IgD-negative memory B cell (primary cell): ENCODE data around the gene GRIA1. TPM values are rescaled to one million over a fixed set of nuclear protein-coding genes. Genes with fewer than 3 reads are reported as not detected.

Experiments used
- H3K27ac Mint-ChIP-seq, 3 donors: one replicate each; pipeline ENCODE4 v1.8.0; 2020 to 2022; ENCODE audit warnings: mild to moderate bottlenecking in 3 of 3, mixed read lengths in 3 of 3, moderate library complexity in 1 of 3
- H3K27me3 Mint-ChIP-seq: one replicate; pipeline ENCODE4 v1.8.0; 2021; ENCODE audit warnings: mixed read lengths
- H3K36me3 Mint-ChIP-seq: one replicate; pipeline ENCODE4 v1.8.0; 2020; ENCODE audit warnings: mild to moderate bottlenecking, mixed read lengths
- H3K4me1 Mint-ChIP-seq, 3 donors: one replicate each; pipeline ENCODE4 v1.8.0; 2020 to 2022; ENCODE audit warnings: mixed read lengths in 3 of 3, mild to moderate bottlenecking in 1 of 3
- H3K4me3 Mint-ChIP-seq, 4 donors: one replicate each; pipeline ENCODE4 v1.8.0; 2020 to 2022; ENCODE audit warnings: mild to moderate bottlenecking in 4 of 4, mixed read lengths in 4 of 4, moderate library complexity in 3 of 4
- H3K9me3 Mint-ChIP-seq, 3 donors: one replicate each; pipeline ENCODE4 v1.8.0; 2020 to 2021; ENCODE audit warnings: mixed read lengths in 3 of 3, mild to moderate bottlenecking in 1 of 3
- polyA plus RNA-seq: library from polyadenylated mRNA; unstranded; fragments of 300-500 nt; fragmentation: Illumina TruSeq; gene quantifications from one replicate; pipeline ENCODE4 v1.2.3, GENCODE V29; 2021

Gene GRIA1
- polyA plus RNA-seq, 1 donor from 2014 or later = not detected

- no peak overlapping the region for H3K27ac Mint-ChIP-seq
- peaks cover 0 to 6% (median 0%) of the 10 kb centered on the region in 3 donors for H3K9me3 Mint-ChIP-seq
- H3K36me3 Mint-ChIP-seq = no peaks in the 10 kb centered on the region
- no peaks in the 10 kb centered on the region for H3K4me1 Mint-ChIP-seq
- no peak overlapping the region for H3K4me3 Mint-ChIP-seq
- peaks cover 1% of the 10 kb centered on the region for H3K27me3 Mint-ChIP-seq
Measured at GRCh38 chr5:153483482-153483881, 7.0 kb upstream of the GRIA1 start.

GRCh38 chr5:153485641-153486040, 4.8 kb upstream of the GRIA1 start:
- H3K4me3 Mint-ChIP-seq = no peak overlapping the region
- no peak overlapping the region for H3K27ac Mint-ChIP-seq
- H3K9me3 Mint-ChIP-seq = peaks cover 0 to 6% (median 0%) of the 10 kb centered on the region in 3 donors
- no peaks in the 10 kb centered on the region for H3K36me3 Mint-ChIP-seq
- no peaks in the 10 kb centered on the region for H3K4me1 Mint-ChIP-seq
- peaks cover 12% of the 10 kb centered on the region for H3K27me3 Mint-ChIP-seq

- Mint-ChIP-seq H3K9me3 (peaks cover 0 to 3% (median 1%) of the 10 kb centered on the region in 3 donors), H3K4me1 (no peaks in the 10 kb centered on the region), H3K4me3 (no peak overlapping the region), H3K27ac (no peak overlapping the region), H3K36me3 (peaks cover 1% of the 10 kb centered on the region), H3K27me3 (peaks cover 16% of the 10 kb centered on the region)
Measured at GRCh38 chr5:153486771-153487170, 3.7 kb upstream of the GRIA1 start.

- peaks cover 0 to 3% (median 0%) of the 10 kb centered on the region in 3 donors for H3K9me3 Mint-ChIP-seq
- H3K36me3 Mint-ChIP-seq = peaks cover 1% of the 10 kb centered on the region
- H3K27me3 Mint-ChIP-seq = peaks cover 20% of the 10 kb centered on the region
Measured at GRCh38 chr5:153489611-153490010, 859 bp upstream of the GRIA1 start.

GRCh38 chr5:153491038-153491744, 721 bp downstream of the GRIA1 start:
- H3K27ac Mint-ChIP-seq = no peak overlapping the region

More at GRCh38 chr5:153489611-153490010, 859 bp upstream of the GRIA1 start:
- no peak overlapping the region for H3K27ac Mint-ChIP-seq
- H3K4me3 Mint-ChIP-seq = no peak overlapping the region
- H3K4me1 Mint-ChIP-seq = no peaks in the 10 kb centered on the region

GRCh38 chr5:153491856-153492255, 1.4 kb downstream of the GRIA1 start:
- Mint-ChIP-seq H3K27ac (no peak overlapping the region), H3K9me3 (peaks cover 0 to 4% (median 3%) of the 10 kb centered on the region in 3 donors), H3K36me3 (peaks cover 1% of the 10 kb centered on the region), H3K27me3 (peaks cover 20% of the 10 kb centered on the region), H3K4me3 (no peak overlapping the region), H3K4me1 (no peaks in the 10 kb centered on the region)

More at GRCh38 chr5:153491038-153491744, 721 bp downstream of the GRIA1 start:
- H3K27me3 Mint-ChIP-seq = peaks cover 20% of the 10 kb centered on the region
- H3K4me3 Mint-ChIP-seq = no peak overlapping the region
- H3K36me3 Mint-ChIP-seq = peaks cover 1% of the 10 kb centered on the region
- H3K9me3 Mint-ChIP-seq = peaks cover 0 to 3% (median under 1%) of the 10 kb centered on the region in 3 donors
- H3K4me1 Mint-ChIP-seq = no peaks in the 10 kb centered on the region

- Mint-ChIP-seq H3K27ac (no peak overlapping the region), H3K9me3 (peaks cover 0 to 4% (median 0%) of the 10 kb centered on the region in 3 donors), H3K36me3 (no peaks in the 10 kb centered on the region), H3K4me3 (no peak overlapping the region), H3K27me3 (peaks cover 5% of the 10 kb centered on the region), H3K4me1 (no peaks in the 10 kb centered on the region)
Measured at GRCh38 chr5:153496835-153497234, 6.4 kb downstream of the GRIA1 start.

- H3K27ac Mint-ChIP-seq = no peak overlapping the region
- H3K4me3 Mint-ChIP-seq = no peak overlapping the region
- H3K36me3 Mint-ChIP-seq = no peaks in the 10 kb centered on the region
- peaks cover 3% of the 10 kb centered on the region for H3K27me3 Mint-ChIP-seq
- H3K9me3 Mint-ChIP-seq = peaks cover 0 to 4% (median 1%) of the 10 kb centered on the region in 3 donors
- H3K4me1 Mint-ChIP-seq = no peaks in the 10 kb centered on the region
Measured at GRCh38 chr5:153498516-153498915, 8.0 kb downstream of the GRIA1 start.

GRCh38 chr5:153500178-153500577, 9.7 kb downstream of the GRIA1 start:
- Mint-ChIP-seq H3K9me3 (peaks cover 0 to 4% (median 1%) of the 10 kb centered on the region in 3 donors), H3K27me3 (no peaks in the 10 kb centered on the region), H3K4me1 (no peaks in the 10 kb centered on the region), H3K27ac (no peak overlapping the region), H3K4me3 (no peak overlapping the region), H3K36me3 (no peaks in the 10 kb centered on the region)

- peaks cover 0 to 1% (median 1%) of the 10 kb centered on the region in 3 donors for H3K9me3 Mint-ChIP-seq
- H3K4me1 Mint-ChIP-seq = no peaks in the 10 kb centered on the region
- H3K4me3 Mint-ChIP-seq = no peak overlapping the region
- peaks cover 3% of the 10 kb centered on the region for H3K36me3 Mint-ChIP-seq
- H3K27me3 Mint-ChIP-seq = no peaks in the 10 kb centered on the region
- H3K27ac Mint-ChIP-seq = no peak overlapping the region
Measured at GRCh38 chr5:153504726-153505125, 14.3 kb downstream of the GRIA1 start.

- no peak overlapping the region for H3K27ac Mint-ChIP-seq
- H3K4me1 Mint-ChIP-seq = no peaks in the 10 kb centered on the region
- H3K9me3 Mint-ChIP-seq = peaks cover 1 to 4% (median 3%) of the 10 kb centered on the region in 3 donors
- H3K36me3 Mint-ChIP-seq = peaks cover 3% of the 10 kb centered on the region
- H3K4me3 Mint-ChIP-seq = no peak overlapping the region
- no peaks in the 10 kb centered on the region for H3K27me3 Mint-ChIP-seq
Measured at GRCh38 chr5:153508700-153509099, 18.2 kb downstream of the GRIA1 start.

- Mint-ChIP-seq H3K27ac (no peak overlapping the region), H3K4me3 (no peak overlapping the region), H3K4me1 (no peaks in the 10 kb centered on the region), H3K9me3 (peaks cover 1 to 10% (median 3%) of the 10 kb centered on the region in 3 donors), H3K27me3 (no peaks in the 10 kb centered on the region), H3K36me3 (peaks cover 3% of the 10 kb centered on the region)
Measured at GRCh38 chr5:153511622-153512021, 21.2 kb downstream of the GRIA1 start.

GRCh38 chr5:153513156-153513555, 22.7 kb downstream of the GRIA1 start:
- Mint-ChIP-seq H3K4me1 (no peaks in the 10 kb centered on the region), H3K4me3 (no peak overlapping the region), H3K27me3 (no peaks in the 10 kb centered on the region), H3K36me3 (no peaks in the 10 kb centered on the region), H3K27ac (no peak overlapping the region), H3K9me3 (peaks cover 1 to 10% (median 3%) of the 10 kb centered on the region in 3 donors)

GRCh38 chr5:153515301-153515700, 24.8 kb downstream of the GRIA1 start:
- H3K4me3 Mint-ChIP-seq = no peak overlapping the region
- H3K36me3 Mint-ChIP-seq = no peaks in the 10 kb centered on the region
- peaks cover 0 to 10% (median 3%) of the 10 kb centered on the region in 3 donors for H3K9me3 Mint-ChIP-seq
- no peaks in the 10 kb centered on the region for H3K4me1 Mint-ChIP-seq
- no peak overlapping the region for H3K27ac Mint-ChIP-seq
- H3K27me3 Mint-ChIP-seq = no peaks in the 10 kb centered on the region

GRCh38 chr5:153516504-153517240, 26.2 kb downstream of the GRIA1 start:
- no peak overlapping the region for H3K4me3 Mint-ChIP-seq

More at GRCh38 chr5:153516504-153517240, 26.2 kb downstream of the GRIA1 start:
- H3K27ac Mint-ChIP-seq = no peak overlapping the region
- peaks cover 0 to 10% (median 3%) of the 10 kb centered on the region in 3 donors for H3K9me3 Mint-ChIP-seq
- H3K36me3 Mint-ChIP-seq = no peaks in the 10 kb centered on the region
- H3K4me1 Mint-ChIP-seq = no peaks in the 10 kb centered on the region
- H3K27me3 Mint-ChIP-seq = no peaks in the 10 kb centered on the region
